ENCODE results near the gene TTC28. TPM values are rescaled to one million over a fixed set of nuclear protein-coding genes. Genes with fewer than 3 reads are reported as not detected.
"Not testable (repeated sequence)": the region's sequence is repeated elsewhere in the genome, so short reads cannot be mapped to it uniquely, and the experiment has no call there.

Gene TTC28
- total RNA-seq, 4 donors from 2014 or later = 35.1 to 138 (median 50.8) TPM

GRCh38 chr22:28497188-28497587 is 182.5 kb downstream of the TTC28 start:
- no peak for TF ChIP-seq POLR2A (IDR thresholded peaks at IDR 0.05)
- TF ChIP-seq CTCF (IDR thresholded peaks at IDR 0.05) = no peak
- no peak for TF ChIP-seq EP300 (IDR thresholded peaks at IDR 0.05)
- no peak for TF ChIP-seq POLR2AphosphoS5 (IDR thresholded peaks at IDR 0.05)
- Histone ChIP-seq H3K27me3 (no peaks in the 10 kb centered on the region), H3K9me3 (no peaks in the 10 kb centered on the region), H3K4me3 (no peak overlapping the region), H3K4me1 (no peaks in the 10 kb centered on the region), H3K36me3 (no peaks in the 10 kb centered on the region), H3K27ac (no peak overlapping the region)
- no peak for ATAC-seq
- 76 to 80% methylated on average over 2 of the region's 2 CpGs for WGBS, 2 donors (ENCODE audit: low coverage in 1 of 2)

- ATAC-seq, H3K27me3 ChIP-seq, H3K9me3 ChIP-seq, H3K27ac ChIP-seq, H3K4me1 ChIP-seq, H3K36me3 ChIP-seq, H3K4me3 ChIP-seq: not testable (repeated sequence)
- no CpG with 5 or more reads among the region's 2 CpGs for WGBS, 2 donors (ENCODE audit: low coverage in 1 of 2)
These were observed 188.4 kb downstream of the TTC28 start for GRCh38 chr22:28491289-28491688.

- H3K36me3 ChIP-seq = no peaks in the 10 kb centered on the region
- ATAC-seq = no peak
- TF ChIP-seq POLR2A (IDR thresholded peaks at IDR 0.05) (no peak), POLR2AphosphoS5 (IDR thresholded peaks at IDR 0.05) (no peak), EP300 (IDR thresholded peaks at IDR 0.05) (no peak), CTCF (IDR thresholded peaks at IDR 0.05) (no peak)
- H3K27ac ChIP-seq = no peak overlapping the region
- no peak overlapping the region for H3K4me3 ChIP-seq
- H3K9me3 ChIP-seq = no peaks in the 10 kb centered on the region
- 71 to 79% methylated on average over 2 of the region's 2 CpGs for WGBS, 2 donors (ENCODE audit: low coverage in 1 of 2)
- H3K27me3 ChIP-seq = no peaks in the 10 kb centered on the region
- no peaks in the 10 kb centered on the region for H3K4me1 ChIP-seq
These were observed 190.8 kb downstream of the TTC28 start for GRCh38 chr22:28488825-28489224.

- Histone ChIP-seq H3K36me3 (no peaks in the 10 kb centered on the region), H3K9me3 (no peaks in the 10 kb centered on the region)
These were observed 195.0 kb downstream of the TTC28 start for GRCh38 chr22:28484662-28485061.

GRCh38 chr22:28481725-28482124 is 197.9 kb downstream of the TTC28 start:
- ATAC-seq = no peak
- 50 to 59% methylated on average over 2 of the region's 2 CpGs for WGBS, 2 donors (ENCODE audit: low coverage in 1 of 2)
- Histone ChIP-seq H3K27ac (no peak overlapping the region), H3K4me1 (peaks cover 0 to 16% (median 0%) of the 10 kb centered on the region in 3 donors), H3K36me3 (no peaks in the 10 kb centered on the region), H3K4me3 (no peak overlapping the region), H3K9me3 (no peaks in the 10 kb centered on the region), H3K27me3 (no peaks in the 10 kb centered on the region)
- TF ChIP-seq POLR2A (IDR thresholded peaks at IDR 0.05) = no peak
- no peak for TF ChIP-seq EP300 (IDR thresholded peaks at IDR 0.05)
- TF ChIP-seq POLR2AphosphoS5 (IDR thresholded peaks at IDR 0.05) = no peak
- TF ChIP-seq CTCF (IDR thresholded peaks at IDR 0.05) = no peak

More at GRCh38 chr22:28484662-28485061, 195.0 kb downstream of the TTC28 start:
- WGBS, 2 donors (ENCODE audit: low coverage in 1 of 2) = 93 to 100% methylated on average over 1 of the region's 1 CpG
- H3K4me3 ChIP-seq = no peak overlapping the region
- ATAC-seq = no peak
- no peak for TF ChIP-seq POLR2AphosphoS5 (IDR thresholded peaks at IDR 0.05)
- no peak for TF ChIP-seq POLR2A (IDR thresholded peaks at IDR 0.05)
- TF ChIP-seq EP300 (IDR thresholded peaks at IDR 0.05) = no peak
- no peak for TF ChIP-seq CTCF (IDR thresholded peaks at IDR 0.05)
- H3K27ac ChIP-seq = no peak overlapping the region
- no peaks in the 10 kb centered on the region for H3K27me3 ChIP-seq
- peaks cover 0 to 14% (median 0%) of the 10 kb centered on the region in 3 donors for H3K4me1 ChIP-seq

Measured in gastroesophageal sphincter (tissue), 4 donors.